Mesenchymal stem cell (in vitro differentiated cells and primary cell): Measurements from ENCODE around the gene LMNTD1.

Experiments used
- DNase-seq: peaks from one replicate; pipeline ENCODE4 v3.0.0-alpha.2; 2013
- H2AFZ ChIP-seq: one replicate; pipeline ENCODE4 v1.6.1; 2013; ENCODE audit warnings: low read depth, mild to moderate bottlenecking, control low read depth, inconsistent platforms, low read length, moderate library complexity
- H2AK5ac ChIP-seq: 2 replicates; pipeline ENCODE4 v1.6.1; 2013; ENCODE audit warnings: low read length, moderate library complexity, mild to moderate bottlenecking, inconsistent platforms; ENCODE audit not compliant: severe bottlenecking
- H2BK120ac ChIP-seq: one replicate; pipeline ENCODE4 v1.6.1; 2013; ENCODE audit warnings: low read depth, mild to moderate bottlenecking, inconsistent platforms, low read length, moderate library complexity
- H2BK12ac ChIP-seq, 2 experiments: one replicate each; pipeline ENCODE4 v1.6.1; 2013; ENCODE audit warnings: inconsistent platforms in 2 of 2, low read length in 2 of 2, mild to moderate bottlenecking in 2 of 2, moderate library complexity in 2 of 2, control low read depth in 1 of 2
- H2BK15ac ChIP-seq: one replicate; pipeline ENCODE4 v1.6.1; 2013; ENCODE audit warnings: mild to moderate bottlenecking, low read depth, inconsistent platforms; ENCODE audit not compliant: poor library complexity, severe bottlenecking
- H2BK5ac ChIP-seq: 2 replicates; pipeline ENCODE4 v1.6.1; 2013; ENCODE audit warnings: low read depth, mild to moderate bottlenecking, low read length, control low read depth, inconsistent platforms; ENCODE audit not compliant: poor library complexity, severe bottlenecking
- H3K14ac ChIP-seq, 2 experiments: one replicate each; pipeline ENCODE4 v1.6.1; 2013; ENCODE audit warnings: inconsistent platforms in 2 of 2, low read length in 2 of 2, control low read depth in 1 of 2, mild to moderate bottlenecking in 1 of 2, moderate library complexity in 1 of 2
- H3K18ac ChIP-seq, 2 experiments: one replicate each; pipeline ENCODE4 v1.6.1; 2013; ENCODE audit warnings: inconsistent platforms in 2 of 2, low read length in 2 of 2, control low read depth in 1 of 2, low read depth in 1 of 2, mild to moderate bottlenecking in 1 of 2
- H3K23ac ChIP-seq, 2 experiments: one replicate each; pipeline ENCODE4 v1.6.1; 2013; ENCODE audit warnings: inconsistent platforms in 2 of 2, low read length in 2 of 2, mild to moderate bottlenecking in 2 of 2, moderate library complexity in 2 of 2, control low read depth in 1 of 2
- H3K27ac ChIP-seq: 2 replicates; pipeline ENCODE4 v1.5.1; 2013; ENCODE audit warnings: mild to moderate bottlenecking, moderate library complexity, low read length, control low read depth, inconsistent platforms; ENCODE audit not compliant: poor library complexity, severe bottlenecking
- H3K27me3 ChIP-seq, 2 experiments: 2 replicates each; pipeline versions ENCODE4 v1.6.1 to v1.7.0; 2013; ENCODE audit warnings: low read length in 2 of 2, mild to moderate bottlenecking in 2 of 2, moderate library complexity in 2 of 2, control low read depth in 1 of 2, inconsistent platforms in 1 of 2; ENCODE audit not compliant: control insufficient read depth in 1 of 2, insufficient read depth in 1 of 2
- H3K36me3 ChIP-seq, 2 experiments: 2 replicates each; pipeline versions ENCODE4 v1.6.1 to v1.7.0; 2013; ENCODE audit warnings: low read length in 2 of 2, control low read depth in 1 of 2, inconsistent platforms in 1 of 2, low read depth in 1 of 2, mild to moderate bottlenecking in 1 of 2; ENCODE audit not compliant: insufficient read depth in 2 of 2, control insufficient read depth in 1 of 2
- H3K4ac ChIP-seq, 2 experiments: one replicate each; pipeline ENCODE4 v1.6.1; 2013; ENCODE audit warnings: inconsistent platforms in 2 of 2, low read length in 2 of 2, mild to moderate bottlenecking in 2 of 2, moderate library complexity in 2 of 2, control low read depth in 1 of 2, low read depth in 1 of 2
- H3K4me1 ChIP-seq: 2 replicates; pipeline ENCODE4 v1.6.1; 2013; ENCODE audit warnings: low read depth, low read length, control low read depth; ENCODE audit not compliant: control insufficient read depth, insufficient read depth
- H3K4me2 ChIP-seq: 2 replicates; pipeline ENCODE4 v1.6.1; 2013; ENCODE audit warnings: low read length, mild to moderate bottlenecking, inconsistent platforms; ENCODE audit not compliant: poor library complexity, severe bottlenecking
- H3K4me3 ChIP-seq, 2 experiments: 2 replicates each; pipeline versions ENCODE4 v1.5.1 to v1.7.0; 2013; ENCODE audit warnings: low read length in 2 of 2, mild to moderate bottlenecking in 2 of 2, control low read depth in 1 of 2, low read depth in 1 of 2; ENCODE audit not compliant: insufficient read depth in 1 of 2
- H3K79me1 ChIP-seq: replicated peaks from 2 replicates; pipeline ENCODE4 v1.6.1; 2013; ENCODE audit warnings: mild to moderate bottlenecking, control low read depth, low read length, inconsistent platforms; ENCODE audit not compliant: poor library complexity, severe bottlenecking
- H3K9ac ChIP-seq: 2 replicates; pipeline ENCODE4 v1.7.0; 2013; ENCODE audit warnings: mild to moderate bottlenecking, low read length, moderate library complexity
- H3K9me3 ChIP-seq: 2 replicates; pipeline ENCODE4 v1.7.0; 2013; ENCODE audit warnings: mild to moderate bottlenecking, low read length; ENCODE audit not compliant: control insufficient read depth
- H4K8ac ChIP-seq: one replicate; pipeline ENCODE4 v1.6.1; 2013; ENCODE audit warnings: inconsistent platforms, mild to moderate bottlenecking, low read length, moderate library complexity
- H4K91ac ChIP-seq: one replicate; pipeline ENCODE4 v1.6.1; 2013; ENCODE audit warnings: mild to moderate bottlenecking, low read length, inconsistent platforms
- WGBS: methylation state at CpG from one replicate; pipeline ENCODE4 v1.1.7; 2013; ENCODE audit warnings: mixed read lengths; 5-methylcytosine and 5-hydroxymethylcytosine counted together

The LMNTD1 gene

DNA sequence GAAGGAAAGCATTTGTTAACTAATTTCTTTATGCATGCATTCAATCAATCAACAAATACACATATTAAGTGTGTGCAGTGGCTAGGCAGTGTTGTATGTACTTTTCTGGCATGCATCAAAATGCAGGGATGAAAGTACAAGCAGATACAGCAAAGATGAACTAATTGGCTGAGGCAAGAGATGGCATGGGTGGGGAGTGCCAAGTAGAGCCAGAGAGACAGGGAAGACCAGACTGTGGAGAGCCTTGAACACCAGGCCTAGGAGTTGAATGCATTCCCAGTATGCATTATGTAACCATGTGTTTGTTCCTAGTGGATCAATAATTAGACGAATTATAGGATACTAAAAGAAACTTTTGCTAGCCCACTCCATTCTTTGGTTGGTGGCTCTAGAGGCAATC lies 17.3 kb upstream of the LMNTD1 start:
- Histone ChIP-seq H3K4me3 (no peak overlapping the region), H2BK120ac (no peak overlapping the region), H4K8ac (no peak overlapping the region), H3K27me3 (no peaks in the 10 kb centered on the region), H2AFZ (no peak overlapping the region), H3K9ac (no peak overlapping the region), H3K4me1 (no peaks in the 10 kb centered on the region), H3K27ac (no peak overlapping the region), H3K4ac (no peak overlapping the region), H3K4me2 (no peak overlapping the region), H2BK15ac (no peak overlapping the region), H3K18ac (no peak overlapping the region), H2BK12ac (no peak overlapping the region), H3K9me3 (peaks cover 7% of the 10 kb centered on the region), H2BK5ac (no peak overlapping the region), H2AK5ac (no peak overlapping the region), H3K79me1 (no peaks in the 10 kb centered on the region), H3K14ac (no peak overlapping the region), H4K91ac (no peak overlapping the region), H3K23ac (no peak overlapping the region), H3K36me3 (no peaks in the 10 kb centered on the region)
- no CpG with 5 or more reads among the region's 1 CpG for WGBS
- DNase-seq: no peak

DNA sequence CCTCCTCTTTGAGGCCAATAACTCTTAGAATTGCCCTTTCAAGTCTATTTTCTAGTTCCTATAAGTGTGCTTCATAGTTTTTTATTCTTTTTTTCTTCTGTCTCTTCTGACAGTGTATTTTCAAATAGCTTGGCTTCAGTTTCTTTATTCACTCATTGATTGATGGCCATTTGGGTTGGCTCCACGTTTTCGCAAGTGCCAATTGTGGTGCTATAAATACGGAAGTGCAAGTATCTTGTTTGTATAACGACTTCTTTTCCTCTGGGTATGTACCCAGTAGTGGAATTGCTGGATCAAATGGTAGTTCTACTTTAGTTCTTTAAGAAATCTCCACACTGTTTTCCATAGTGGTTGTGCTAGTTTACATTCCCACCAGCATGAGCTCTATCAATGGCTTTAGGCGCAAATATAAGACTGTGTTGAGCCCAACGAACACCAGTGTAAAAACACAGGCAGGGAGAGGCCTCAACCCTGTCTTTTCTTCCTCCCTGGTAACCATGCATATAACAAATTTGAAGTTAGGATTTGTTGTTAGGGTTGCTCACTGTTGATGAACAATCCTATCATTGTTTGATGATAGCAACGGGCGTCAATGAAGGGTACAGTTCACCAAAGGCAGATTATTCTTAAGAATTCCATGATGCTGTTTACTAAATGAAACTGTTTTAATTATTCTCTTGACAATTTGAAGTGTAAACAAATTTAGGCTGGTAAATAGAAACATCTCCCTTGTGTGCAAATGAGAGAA lies 13.3 kb upstream of the LMNTD1 start:
- no peak overlapping the region for H3K4me2 ChIP-seq
- H3K27ac ChIP-seq: no peak overlapping the region
- peaks cover 7% of the 10 kb centered on the region for H3K9me3 ChIP-seq

DNA sequence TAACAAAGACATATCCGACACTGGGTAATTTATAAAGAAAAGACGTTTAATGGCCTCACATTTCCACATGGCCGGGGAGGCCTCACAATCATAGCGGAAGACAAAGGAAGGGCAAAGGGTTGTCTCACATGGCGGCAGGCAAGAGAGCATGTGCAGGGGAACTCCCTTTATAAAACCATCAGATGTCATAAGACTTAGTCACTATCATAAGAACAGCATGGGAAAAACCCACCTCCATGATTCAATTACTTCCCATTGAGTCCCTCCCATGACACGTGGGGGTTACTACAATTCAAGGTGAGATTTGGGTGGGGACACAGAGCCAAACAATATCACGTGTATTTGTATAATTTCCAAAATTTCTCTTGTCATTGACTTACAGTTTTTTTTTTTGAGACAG lies 5.5 kb upstream of the LMNTD1 start:
- H2BK120ac ChIP-seq: no peak overlapping the region
- H3K4me2 ChIP-seq: no peak overlapping the region
- no peak overlapping the region for H3K4ac ChIP-seq
- no peak overlapping the region for H2BK15ac ChIP-seq
- H3K23ac ChIP-seq: no peak overlapping the region
- DNase-seq: peak; percentile 7
- no peaks in the 10 kb centered on the region for H3K36me3 ChIP-seq
- H3K27me3 ChIP-seq: no peaks in the 10 kb centered on the region
- H3K9me3 ChIP-seq: no peaks in the 10 kb centered on the region
- H2BK12ac ChIP-seq: no peak overlapping the region
- no peak overlapping the region for H3K14ac ChIP-seq
- H3K4me1 ChIP-seq: no peaks in the 10 kb centered on the region
- no peak overlapping the region for H3K18ac ChIP-seq
- no peaks in the 10 kb centered on the region for H3K79me1 ChIP-seq
- H3K4me3 ChIP-seq: no peak overlapping the region
- H3K27ac ChIP-seq: no peak overlapping the region
- WGBS: 95% methylated on average over 6 of the region's 7 CpGs
- H2AK5ac ChIP-seq: no peak overlapping the region
- H4K91ac ChIP-seq: no peak overlapping the region
- no peak overlapping the region for H2BK5ac ChIP-seq
- H4K8ac ChIP-seq: no peak overlapping the region
- no peak overlapping the region for H3K9ac ChIP-seq
- H2AFZ ChIP-seq: no peak overlapping the region

More for the DNA sequence above, 13.3 kb upstream of the LMNTD1 start:
- Histone ChIP-seq H3K36me3 (no peaks in the 10 kb centered on the region), H2AK5ac (no peak overlapping the region), H3K4me3 (no peak overlapping the region), H2AFZ (no peak overlapping the region), H2BK5ac (no peak overlapping the region), H2BK120ac (no peak overlapping the region), H4K8ac (no peak overlapping the region), H3K9ac (no peak overlapping the region), H3K18ac (no peak overlapping the region), H3K14ac (no peak overlapping the region), H3K79me1 (no peaks in the 10 kb centered on the region), H3K4ac (no peak overlapping the region), H4K91ac (no peak overlapping the region), H2BK12ac (no peak overlapping the region), H3K27me3 (no peaks in the 10 kb centered on the region), H3K23ac (no peak overlapping the region), H2BK15ac (no peak overlapping the region), H3K4me1 (no peaks in the 10 kb centered on the region)
- no peak for DNase-seq
- 95% methylated on average over 7 of the region's 8 CpGs for WGBS

DNA sequence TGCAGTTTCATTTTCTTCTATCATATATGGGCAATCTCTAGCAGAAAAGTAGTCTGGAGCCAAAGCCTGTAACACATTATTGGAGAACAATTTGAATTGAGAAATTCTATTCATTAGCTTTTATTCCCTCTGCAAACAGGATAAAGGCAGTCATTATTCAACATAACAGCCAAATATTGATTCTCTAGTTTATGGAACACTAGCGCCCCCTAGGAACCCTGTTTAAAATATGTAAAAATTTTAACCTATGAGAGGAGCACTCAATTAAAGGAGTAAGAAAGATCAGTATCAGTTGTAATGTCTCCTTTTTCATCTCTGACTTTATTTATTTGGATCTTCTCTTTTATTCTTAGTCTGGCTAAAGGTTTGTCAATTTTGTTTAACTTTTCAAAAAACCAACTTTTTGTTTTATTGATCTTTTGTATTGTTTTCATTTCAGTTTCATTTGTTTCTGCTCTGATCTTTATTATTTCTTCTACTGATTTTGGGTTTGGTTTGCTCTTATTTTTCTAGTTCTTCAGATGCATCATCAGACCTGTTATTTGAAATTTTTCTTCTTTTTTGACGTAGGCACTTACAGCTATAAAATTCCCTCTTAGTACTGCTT lies 4.8 kb upstream of the LMNTD1 start:
- Histone ChIP-seq H2BK120ac (no peak overlapping the region), H2BK5ac (no peak overlapping the region), H2BK15ac (no peak overlapping the region), H3K4me2 (no peak overlapping the region), H3K79me1 (no peaks in the 10 kb centered on the region), H3K18ac (no peak overlapping the region), H3K36me3 (no peaks in the 10 kb centered on the region), H2AFZ (no peak overlapping the region), H2AK5ac (no peak overlapping the region), H3K4me1 (no peaks in the 10 kb centered on the region), H3K14ac (no peak overlapping the region), H4K91ac (no peak overlapping the region), H3K4ac (no peak overlapping the region), H3K23ac (no peak overlapping the region), H4K8ac (no peak overlapping the region), H3K27me3 (no peaks in the 10 kb centered on the region), H3K9me3 (no peaks in the 10 kb centered on the region), H3K4me3 (no peak overlapping the region), H3K9ac (peak overlapping the region; percentile 12), H2BK12ac (no peak overlapping the region), H3K27ac (no peak overlapping the region)
- DNase-seq: peak; percentile 37
- no CpG with 5 or more reads among the region's 2 CpGs for WGBS
